ENCODE measurements around the gene IFNA14. TPM values are rescaled to one million over a fixed set of nuclear protein-coding genes. Genes with fewer than 3 reads are reported as not detected.
"Not testable (repeated sequence)": the region's sequence is repeated elsewhere in the genome, so short reads cannot be mapped to it uniquely, and the experiment has no call there.

Gene IFNA14
- total and polyA plus RNA-seq, 5 donors: not detected

DNA sequence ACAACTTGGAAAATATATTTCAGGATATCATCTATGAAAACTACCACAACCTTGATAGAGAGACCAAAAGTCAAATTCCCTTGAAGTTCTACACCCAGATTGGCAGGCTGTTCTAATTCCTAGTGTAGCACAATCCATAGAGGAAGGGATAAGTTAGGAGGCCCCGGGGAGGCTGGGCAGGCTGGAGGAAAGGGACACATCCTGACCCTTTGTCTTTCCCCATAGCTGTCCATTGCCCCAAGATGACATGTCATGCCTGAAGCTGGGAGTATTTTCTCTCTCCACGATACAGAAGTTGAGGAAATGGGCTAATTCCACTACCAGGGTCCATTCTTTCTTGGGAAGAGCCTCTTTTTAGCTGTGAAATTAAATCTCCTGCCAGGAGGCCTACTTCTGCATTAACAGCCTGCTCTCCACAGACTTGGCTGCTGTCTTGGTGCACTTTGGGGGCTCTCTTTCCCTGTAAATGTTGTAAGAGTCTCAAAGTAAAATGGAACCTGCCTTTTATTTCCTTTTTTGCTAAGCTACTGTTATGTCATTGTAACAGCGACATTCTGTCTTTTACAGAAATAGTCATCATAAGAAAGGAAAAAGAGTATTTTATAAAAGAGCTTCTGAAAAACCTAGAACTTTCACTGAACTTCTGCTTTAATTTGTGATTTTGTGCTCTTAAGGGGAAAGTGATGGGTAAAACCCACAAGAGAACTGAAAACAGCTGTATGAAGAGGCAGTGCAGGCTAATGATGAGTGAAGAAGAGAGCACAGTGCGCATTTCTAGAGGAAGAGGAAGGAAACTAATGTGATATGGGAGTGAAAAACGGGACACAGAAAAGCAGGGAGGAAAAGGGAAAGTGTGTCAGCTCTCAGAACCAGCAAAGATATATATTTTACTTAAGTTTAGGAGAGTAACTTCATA lies 26.1 kb downstream of the IFNA14 start:
- DNase-seq; H3K4me1 ChIP-seq (ENCODE audit: control insufficient read depth, insufficient read depth, low read length); H3K9me3 ChIP-seq (ENCODE audit: control insufficient read depth, low read length); ATAC-seq; H3K4me3 ChIP-seq (ENCODE audit: low read length); intact Hi-C loops (cut with DNase I); H3K27ac ChIP-seq (ENCODE audit: low read length); H3K27me3 ChIP-seq (ENCODE audit: control insufficient read depth, insufficient read depth): not testable (repeated sequence)
- WGBS: 39% methylated on average over 5 of the region's 5 CpGs

DNA sequence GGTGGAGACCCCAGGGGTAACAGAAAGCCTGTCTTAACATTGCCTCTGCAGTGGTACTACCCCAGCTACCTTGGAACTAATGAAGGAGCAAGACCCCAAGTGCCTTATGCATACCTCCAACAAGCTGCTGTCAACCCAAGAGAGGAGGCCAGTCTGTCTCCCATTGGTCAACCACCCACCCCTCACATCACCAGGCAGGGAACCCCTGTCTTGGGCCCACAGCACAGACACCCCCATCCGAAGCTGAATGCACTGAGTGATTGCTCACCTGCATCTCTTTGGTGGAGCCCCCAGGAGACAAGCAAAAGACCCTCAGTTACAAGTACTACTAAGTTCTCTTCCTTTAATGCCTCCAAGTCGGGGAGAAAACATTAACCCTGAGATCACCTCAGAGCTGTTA lies 27.6 kb downstream of the IFNA14 start:
- H3K27ac ChIP-seq (ENCODE audit: low read length): not testable (repeated sequence)
- WGBS: 59% methylated on average over 2 of the region's 2 CpGs
- peak in 1 of 2 donors; percentile 11 for ATAC-seq

GRCh38 chr9:21210782-21211181 lies 29.0 kb downstream of the IFNA14 start:
- WGBS: 95% methylated on average over 2 of the region's 2 CpGs

More for the DNA sequence above, 27.6 kb downstream of the IFNA14 start:
- H3K9me3 ChIP-seq (ENCODE audit: control insufficient read depth, low read length); H3K4me1 ChIP-seq (ENCODE audit: control insufficient read depth, insufficient read depth, low read length); DNase-seq; intact Hi-C loops (cut with DNase I); H3K27me3 ChIP-seq (ENCODE audit: control insufficient read depth, insufficient read depth); H3K4me3 ChIP-seq (ENCODE audit: low read length): not testable (repeated sequence)

DNA sequence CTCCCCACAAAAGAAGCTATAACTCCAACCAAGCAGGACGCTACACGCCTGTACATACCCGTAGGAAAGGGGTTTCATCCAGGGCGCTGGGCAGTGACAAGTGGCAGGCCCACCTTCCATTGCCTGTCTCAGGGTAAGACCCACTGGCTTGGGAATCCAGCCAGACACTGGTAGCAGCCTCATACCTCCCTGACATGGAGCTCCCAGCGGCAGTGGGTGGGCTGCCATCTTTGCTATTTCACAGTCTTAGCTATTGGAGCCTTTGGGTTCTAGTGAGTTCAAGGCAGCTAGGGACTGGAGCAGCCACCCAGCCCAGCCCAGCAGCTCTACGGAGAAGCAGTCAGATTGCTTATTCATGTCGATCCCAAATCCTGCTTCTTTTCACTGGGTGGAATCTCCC lies 29.5 kb downstream of the IFNA14 start:
- DNase-seq: no peak
- Histone ChIP-seq H3K9me3 (ENCODE audit: control insufficient read depth, low read length) (no peaks in the 10 kb centered on the region), H3K4me1 (ENCODE audit: control insufficient read depth, insufficient read depth, low read length) (no peaks in the 10 kb centered on the region), H3K27ac (ENCODE audit: low read length) (no peak overlapping the region), H3K4me3 (ENCODE audit: low read length) (no peak overlapping the region), H3K27me3 (ENCODE audit: control insufficient read depth, insufficient read depth) (no peaks in the 10 kb centered on the region)
- no peak for ATAC-seq
- WGBS: 89% methylated on average over 7 of the region's 7 CpGs
- intact Hi-C loops (cut with DNase I): no loop called here

More at GRCh38 chr9:21210782-21211181, 29.0 kb downstream of the IFNA14 start:
- H3K4me3 ChIP-seq (ENCODE audit: low read length); H3K27ac ChIP-seq (ENCODE audit: low read length); H3K4me1 ChIP-seq (ENCODE audit: control insufficient read depth, insufficient read depth, low read length); intact Hi-C loops (cut with DNase I); ATAC-seq; DNase-seq; H3K27me3 ChIP-seq (ENCODE audit: control insufficient read depth, insufficient read depth); H3K9me3 ChIP-seq (ENCODE audit: control insufficient read depth, low read length): not testable (repeated sequence)

- H3K4me1 ChIP-seq (ENCODE audit: control insufficient read depth, insufficient read depth, low read length); ATAC-seq; intact Hi-C loops (cut with DNase I); DNase-seq; H3K27ac ChIP-seq (ENCODE audit: low read length); H3K4me3 ChIP-seq (ENCODE audit: low read length); H3K27me3 ChIP-seq (ENCODE audit: control insufficient read depth, insufficient read depth); H3K9me3 ChIP-seq (ENCODE audit: control insufficient read depth, low read length): not testable (repeated sequence)
- WGBS: 81% methylated on average over 3 of the region's 3 CpGs
These were observed 32.8 kb downstream of the IFNA14 start, which contains the start of gene IFNA10 for GRCh38 chr9:21207043-21207442. TSS of gene IFNA10 (minus strand) at chr9:21207143. CDS start at chr9:21207097, 46 bp downstream.

DNA sequence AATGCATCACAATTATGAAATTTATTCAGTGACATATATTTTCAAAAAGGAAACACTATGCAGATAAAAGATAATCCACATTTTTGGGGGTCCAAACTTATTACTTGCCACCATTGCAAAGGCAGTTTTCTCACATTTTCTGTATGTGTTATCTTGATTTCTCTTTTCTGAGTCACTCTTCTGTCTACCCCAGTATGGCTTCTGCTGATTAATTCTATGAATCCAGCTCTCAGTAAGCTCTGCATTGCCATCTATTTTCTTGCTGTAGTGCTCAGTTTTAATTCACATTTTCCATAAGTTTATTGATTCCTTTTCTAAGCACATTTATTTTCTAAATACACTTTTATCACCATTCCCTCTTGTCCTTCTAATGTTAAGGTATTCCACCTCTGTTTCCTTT lies 34.6 kb downstream of the IFNA14 start:
- Histone ChIP-seq H3K27ac (ENCODE audit: low read length) (no peak overlapping the region), H3K9me3 (ENCODE audit: control insufficient read depth, low read length) (no peaks in the 10 kb centered on the region), H3K4me3 (ENCODE audit: low read length) (no peak overlapping the region), H3K4me1 (ENCODE audit: control insufficient read depth, insufficient read depth, low read length) (no peaks in the 10 kb centered on the region), H3K27me3 (ENCODE audit: control insufficient read depth, insufficient read depth) (no peaks in the 10 kb centered on the region)
- no peak for DNase-seq
- no peak for ATAC-seq
- intact Hi-C loops (cut with DNase I): no loop called here

- H3K4me1 ChIP-seq (ENCODE audit: control insufficient read depth, insufficient read depth, low read length); H3K9me3 ChIP-seq (ENCODE audit: control insufficient read depth, low read length); intact Hi-C loops (cut with DNase I); H3K27ac ChIP-seq (ENCODE audit: low read length); H3K4me3 ChIP-seq (ENCODE audit: low read length); ATAC-seq; DNase-seq; H3K27me3 ChIP-seq (ENCODE audit: control insufficient read depth, insufficient read depth): not testable (repeated sequence)
- WGBS: 67% methylated on average over 4 of the region's 4 CpGs
These were observed 37.7 kb downstream of the IFNA14 start, which contains the start of gene IFNA7 for GRCh38 chr9:21202105-21202504. TSS of gene IFNA7 (minus strand) at chr9:21202205. CDS start at chr9:21202165, 40 bp downstream.

GRCh38 chr9:21194867-21195776 lies 44.7 kb downstream of the IFNA14 start:
- H3K27ac ChIP-seq (ENCODE audit: low read length); DNase-seq; intact Hi-C loops (cut with DNase I); H3K27me3 ChIP-seq (ENCODE audit: control insufficient read depth, insufficient read depth); H3K4me1 ChIP-seq (ENCODE audit: control insufficient read depth, insufficient read depth, low read length); H3K4me3 ChIP-seq (ENCODE audit: low read length); H3K9me3 ChIP-seq (ENCODE audit: control insufficient read depth, low read length): not testable (repeated sequence)
- WGBS: 32% methylated on average over 6 of the region's 6 CpGs
- ATAC-seq: peak; percentile 72 to 73

Other genes with a start within 250 kb of the IFNA14 start
- gene HACD4, start 208.4 kb downstream of the IFNA14 start, total RNA-seq: 1 to 10 TPM in 2 of 4 donors, under 1 TPM in 2; 0.97 to 1.7 (median 1.1) TPM
- 0.34 TPM for gene HACD4, start 208.4 kb downstream of the IFNA14 start, polyA plus RNA-seq
- not detected for gene IFNB1, start 162.1 kb downstream of the IFNA14 start, total RNA-seq
- not detected for gene IFNB1, start 162.1 kb downstream of the IFNA14 start, polyA plus RNA-seq
- not detected for gene IFNW1, start 98.2 kb downstream of the IFNA14 start, total RNA-seq
- not detected for gene IFNW1, start 98.2 kb downstream of the IFNA14 start, polyA plus RNA-seq
- not detected for gene IFNA21, start 73.3 kb downstream of the IFNA14 start, total RNA-seq
- gene IFNA21, start 73.3 kb downstream of the IFNA14 start, polyA plus RNA-seq: not detected
- not detected for gene IFNA4, start 52.4 kb downstream of the IFNA14 start, total RNA-seq
- not detected for gene IFNA4, start 52.4 kb downstream of the IFNA14 start, polyA plus RNA-seq
- gene IFNA7, start 37.8 kb downstream of the IFNA14 start, total RNA-seq: not detected
- not detected for gene IFNA7, start 37.8 kb downstream of the IFNA14 start, polyA plus RNA-seq
- gene IFNA10, start 32.9 kb downstream of the IFNA14 start, total RNA-seq: not detected
- not detected for gene IFNA10, start 32.9 kb downstream of the IFNA14 start, polyA plus RNA-seq
- not detected for gene IFNA16, start 22.7 kb downstream of the IFNA14 start, total RNA-seq
- not detected for gene IFNA16, start 22.7 kb downstream of the IFNA14 start, polyA plus RNA-seq
- not detected for gene IFNA17, start 11.8 kb downstream of the IFNA14 start, total RNA-seq
- not detected for gene IFNA17, start 11.8 kb downstream of the IFNA14 start, polyA plus RNA-seq
- not detected for gene IFNA5, start 65.3 kb upstream of the IFNA14 start, total RNA-seq
- not detected for gene IFNA5, start 65.3 kb upstream of the IFNA14 start, polyA plus RNA-seq
- gene KLHL9, start 95.4 kb upstream of the IFNA14 start, total RNA-seq: 10 to 100 TPM; 13.0 to 14.6 (median 13.3) TPM
- gene KLHL9, start 95.4 kb upstream of the IFNA14 start, polyA plus RNA-seq: 6.1 TPM
- gene IFNA6, start 110.9 kb upstream of the IFNA14 start, total RNA-seq: not detected
- not detected for gene IFNA6, start 110.9 kb upstream of the IFNA14 start, polyA plus RNA-seq
- gene IFNA13, start 128.1 kb upstream of the IFNA14 start, total RNA-seq: not detected
- not detected for gene IFNA13, start 128.1 kb upstream of the IFNA14 start, polyA plus RNA-seq
- not detected for gene IFNA2, start 145.4 kb upstream of the IFNA14 start, total RNA-seq
- not detected for gene IFNA2, start 145.4 kb upstream of the IFNA14 start, polyA plus RNA-seq
- not detected for gene IFNA8, start 169.1 kb upstream of the IFNA14 start, total RNA-seq
- not detected for gene IFNA8, start 169.1 kb upstream of the IFNA14 start, polyA plus RNA-seq
- not detected for gene IFNA1, start 200.4 kb upstream of the IFNA14 start, total RNA-seq
- gene IFNA1, start 200.4 kb upstream of the IFNA14 start, polyA plus RNA-seq: not detected
- gene IFNE, start 242.3 kb upstream of the IFNA14 start, total RNA-seq: not detected
- not detected for gene IFNE, start 242.3 kb upstream of the IFNA14 start, polyA plus RNA-seq

Measured in right cardiac atrium (tissue), 5 donors.